ENCODE results near the gene TET3. TPM values are rescaled to one million over a fixed set of nuclear protein-coding genes. Genes with fewer than 3 reads are reported as not detected.

The TET3 gene
- polyA plus RNA-seq, 1 donor from 2014 or later: 0.46 TPM

Other genes starting within 250 kb of the TET3 start
- gene TPRKB, start 247.6 kb upstream of the TET3 start, polyA plus RNA-seq: 65.9 TPM
- gene DUSP11, start 204.8 kb upstream of the TET3 start, polyA plus RNA-seq: 47.3 TPM
- gene C2orf78, start 200.7 kb upstream of the TET3 start, polyA plus RNA-seq: not detected
- gene STAMBP, start 155.9 kb upstream of the TET3 start, polyA plus RNA-seq: 50.0 TPM
- not detected for gene ACTG2, start 91.9 kb upstream of the TET3 start, polyA plus RNA-seq
- 187 TPM for gene DGUOK, start 58.0 kb upstream of the TET3 start, polyA plus RNA-seq
- gene BOLA3, start 163.0 kb downstream of the TET3 start, polyA plus RNA-seq: 44.5 TPM
- gene MOB1A, start 194.0 kb downstream of the TET3 start, polyA plus RNA-seq: 196 TPM
- 6.0 TPM for gene MTHFD2, start 213.7 kb downstream of the TET3 start, polyA plus RNA-seq